ENCODE measurements around the gene RANBP3. TPM values are rescaled to one million over a fixed set of nuclear protein-coding genes. Genes with fewer than 3 reads are reported as not detected.

RANBP3 gene
- total and polyA plus RNA-seq, 7 donors = 40.5 to 71.7 (median 48.7) TPM

GRCh38 chr19:5927441-5927821, 50.5 kb downstream of the RANBP3 start:
- no peaks in the 10 kb centered on the region for H3K4me1 ChIP-seq
- ATAC-seq (no peak), DNase-seq (no peak)
- no peaks in the 10 kb centered on the region for H3K27me3 ChIP-seq (ENCODE audit: insufficient read depth in 3 of 3, low read length in 2 of 3)
- peaks cover 5 to 100% of the 10 kb centered on the region in 2 donors for H3K36me3 ChIP-seq (ENCODE audit: insufficient read depth in 1 of 2, low read depth in 1 of 2)
- no peak overlapping the region for H3K4me3 ChIP-seq
- H3K27ac ChIP-seq = peak overlapping the region; percentile 24
- intact Hi-C loops (cut with DNase I) = no loop called here
- WGBS, 3 donors = 87 to 93% (median 90%) methylated on average over 8 of the region's 8 CpGs
- no peaks in the 10 kb centered on the region for H3K9me3 ChIP-seq
- no peak for TF ChIP-seq CTCF (IDR thresholded peaks at IDR 0.05)

- no peak overlapping the region for H3K4me3 ChIP-seq
- TF ChIP-seq CTCF (IDR thresholded peaks at IDR 0.05) = no peak
- WGBS, 3 donors = 34 to 47% (median 45%) methylated on average over 14 of the region's 14 CpGs
- peak; percentile 47 to 69 (median 64) for ATAC-seq
- H3K9me3 ChIP-seq = no peaks in the 10 kb centered on the region
- intact Hi-C loops (cut with DNase I) = no loop called here
- H3K27me3 ChIP-seq (ENCODE audit: insufficient read depth in 3 of 3, low read length in 2 of 3) = no peaks in the 10 kb centered on the region
- peaks cover 8 to 100% of the 10 kb centered on the region in 2 donors for H3K36me3 ChIP-seq (ENCODE audit: insufficient read depth in 1 of 2, low read depth in 1 of 2)
- DNase-seq = peak; percentile 51 to 75
- peak overlapping the region; percentile 24 for H3K27ac ChIP-seq
- H3K4me1 ChIP-seq = no peaks in the 10 kb centered on the region
Measured at GRCh38 chr19:5926641-5927440, 51.1 kb downstream of the RANBP3 start.

- DNase-seq (no peak), ATAC-seq (no peak)
- no peaks in the 10 kb centered on the region for H3K27me3 ChIP-seq (ENCODE audit: insufficient read depth in 3 of 3, low read length in 2 of 3)
- peak overlapping the region; percentile 24 for H3K27ac ChIP-seq
- H3K4me3 ChIP-seq = no peak overlapping the region
- peaks cover 8 to 100% of the 10 kb centered on the region in 2 donors for H3K36me3 ChIP-seq (ENCODE audit: insufficient read depth in 1 of 2, low read depth in 1 of 2)
- intact Hi-C loops (cut with DNase I) = no loop called here
- 85 to 91% (median 89%) methylated on average over 18 of the region's 18 CpGs for WGBS, 3 donors
- H3K9me3 ChIP-seq = no peaks in the 10 kb centered on the region
- no peak for TF ChIP-seq CTCF (IDR thresholded peaks at IDR 0.05)
- no peaks in the 10 kb centered on the region for H3K4me1 ChIP-seq
Measured at GRCh38 chr19:5925830-5926427, 52.0 kb downstream of the RANBP3 start.

- Histone ChIP-seq H3K9me3 (no peaks in the 10 kb centered on the region), H3K36me3 (ENCODE audit: insufficient read depth in 1 of 2, low read depth in 1 of 2) (peaks cover 8 to 100% of the 10 kb centered on the region in 2 donors), H3K4me3 (no peak overlapping the region), H3K27ac (no peak overlapping the region), H3K4me1 (no peaks in the 10 kb centered on the region), H3K27me3 (ENCODE audit: insufficient read depth in 3 of 3, low read length in 2 of 3) (no peaks in the 10 kb centered on the region)
- DNase-seq (no peak), ATAC-seq (no peak)
- intact Hi-C loops (cut with DNase I) = no loop called here
- no peak for TF ChIP-seq CTCF (IDR thresholded peaks at IDR 0.05)
- 90 to 93% (median 93%) methylated on average over 16 of the region's 16 CpGs for WGBS, 3 donors
Measured at GRCh38 chr19:5923356-5923755, 54.6 kb downstream of the RANBP3 start.

Data from psoas muscle (tissue), 8 donors.